ENCODE data around the gene TPCN1. TPM values are rescaled to one million over a fixed set of nuclear protein-coding genes. Genes with fewer than 3 reads are reported as not detected.

TPCN1 gene
- total and polyA plus RNA-seq, 2 donors from 2014 or later, result 38.4 to 93.3 TPM

GRCh38 chr12:113286712-113287111, 65.4 kb downstream of the TPCN1 start:
- Histone ChIP-seq H3K4me1 (ENCODE audit: control insufficient read depth in 2 of 3, insufficient read depth in 2 of 3, low read depth in 1 of 3, low read length in 3 of 3) (peaks cover 0 to 3% (median 0%) of the 10 kb centered on the region in 3 donors), H3K27ac (ENCODE audit: low read depth in 2 of 2, low read length in 2 of 2) (no peak overlapping the region), H3K27me3 (ENCODE audit: control insufficient read depth, insufficient read depth, low read length) (no peaks in the 10 kb centered on the region), H3K36me3 (ENCODE audit: control insufficient read depth in 2 of 3, insufficient read depth in 3 of 3, low read length in 3 of 3) (peaks cover 0 to 79% (median 31%) of the 10 kb centered on the region in 3 donors), H3K9me3 (ENCODE audit: control insufficient read depth in 2 of 3, insufficient read depth in 1 of 3, low read length in 3 of 3) (no peaks in the 10 kb centered on the region), H3K9ac (ENCODE audit: low read length in 3 of 3) (no peak overlapping the region), H3K4me3 (ENCODE audit: low read length in 3 of 3) (no peak overlapping the region)
- FAIRE-seq, result no peak
- intact Hi-C loops (cut with DNase I), result no loop called here
- DNase-seq, result no peak
- TF ChIP-seq CTCF (IDR thresholded peaks at IDR 0.05; ENCODE audit: borderline replicate concordance, extremely low read depth, insufficient read depth), result no peak

- Histone ChIP-seq H3K4me1 (ENCODE audit: control insufficient read depth in 2 of 3, insufficient read depth in 2 of 3, low read depth in 1 of 3, low read length in 3 of 3) (peaks cover 0 to 3% (median 0%) of the 10 kb centered on the region in 3 donors), H3K36me3 (ENCODE audit: control insufficient read depth in 2 of 3, insufficient read depth in 3 of 3, low read length in 3 of 3) (peaks cover 0 to 85% (median 37%) of the 10 kb centered on the region in 3 donors), H3K27ac (ENCODE audit: low read depth in 2 of 2, low read length in 2 of 2) (no peak overlapping the region), H3K9ac (ENCODE audit: low read length in 3 of 3) (no peak overlapping the region), H3K4me3 (ENCODE audit: low read length in 3 of 3) (no peak overlapping the region), H3K27me3 (ENCODE audit: control insufficient read depth, insufficient read depth, low read length) (no peaks in the 10 kb centered on the region), H3K9me3 (ENCODE audit: control insufficient read depth in 2 of 3, insufficient read depth in 1 of 3, low read length in 3 of 3) (no peaks in the 10 kb centered on the region)
- DNase-seq (no peak), FAIRE-seq (no peak)
- no peak for TF ChIP-seq CTCF (IDR thresholded peaks at IDR 0.05; ENCODE audit: borderline replicate concordance, extremely low read depth, insufficient read depth)
- intact Hi-C loops (cut with DNase I), result no loop called here
These were observed 66.1 kb downstream of the TPCN1 start for GRCh38 chr12:113287146-113287898.

GRCh38 chr12:113287899-113288282, 66.6 kb downstream of the TPCN1 start:
- FAIRE-seq (no peak), DNase-seq (no peak)
- no peak for TF ChIP-seq CTCF (IDR thresholded peaks at IDR 0.05; ENCODE audit: borderline replicate concordance, extremely low read depth, insufficient read depth)
- Histone ChIP-seq H3K27me3 (ENCODE audit: control insufficient read depth, insufficient read depth, low read length) (no peaks in the 10 kb centered on the region), H3K4me3 (ENCODE audit: low read length in 3 of 3) (no peak overlapping the region), H3K9me3 (ENCODE audit: control insufficient read depth in 2 of 3, insufficient read depth in 1 of 3, low read length in 3 of 3) (no peaks in the 10 kb centered on the region), H3K27ac (ENCODE audit: low read depth in 2 of 2, low read length in 2 of 2) (no peak overlapping the region), H3K9ac (ENCODE audit: low read length in 3 of 3) (no peak overlapping the region), H3K36me3 (ENCODE audit: control insufficient read depth in 2 of 3, insufficient read depth in 3 of 3, low read length in 3 of 3) (peaks cover 0 to 91% (median 41%) of the 10 kb centered on the region in 3 donors), H3K4me1 (ENCODE audit: control insufficient read depth in 2 of 3, insufficient read depth in 2 of 3, low read depth in 1 of 3, low read length in 3 of 3) (peaks cover 0 to 3% (median 0%) of the 10 kb centered on the region in 3 donors)
- intact Hi-C loops (cut with DNase I), result no loop called here

Measured in kidney (tissue), 14 donors.